T47D (cell line): ENCODE results near the gene C1orf74.
A peak's percentile ranks its signal among the peaks of the same experiment; 100 is the strongest.

Experiments used
- DNase-seq, 2 experiments: peaks; one replicate each; pipeline versions ENCODE4 v3.0.0 to v3.0.0-alpha.2; 2011 to 2012; ENCODE audit warnings: low read depth in 1 of 2, low spot score in 1 of 2
- JUND ChIP-seq: IDR thresholded peaks from 2 replicates; pipeline ENCODE4 v1.6.1; 2012; ENCODE audit warnings: low read depth
- in situ Hi-C: cut with HindIII; loops from 2 replicates; pipeline ENCODE4 v1.10.0; 2016; ENCODE audit warnings: low sequenced_read_pairs, low pct_unique_long_range_greater_than_20kb

C1orf74 gene

GRCh38 chr1:209759829-209760359 lies 24.5 kb downstream of the C1orf74 start:
- no peak for TF ChIP-seq JUND
- no peak for DNase-seq
- in situ Hi-C loops: no loop called here

- no peak for TF ChIP-seq JUND
- no peak for DNase-seq
- in situ Hi-C loops: no loop called here
These were observed 26.0 kb downstream of the C1orf74 start for GRCh38 chr1:209758400-209758799.

GRCh38 chr1:209756615-209757445 lies 27.5 kb downstream of the C1orf74 start:
- in situ Hi-C loops: no loop called here
- no peak for TF ChIP-seq JUND
- DNase-seq: no peak

GRCh38 chr1:209755926-209756614 lies 28.3 kb downstream of the C1orf74 start, which contains the start of gene TRAF3IP3:
TRAF3IP3 (plus strand) TSS chr1:209756053; CDS start chr1:209760040, 3,987 bp downstream.
- no peak for DNase-seq
- no peak for TF ChIP-seq JUND
- in situ Hi-C loops: no loop called here

- TF ChIP-seq JUND: no peak
- in situ Hi-C loops: no loop called here
- DNase-seq: no peak
These were observed 29.1 kb downstream of the C1orf74 start for GRCh38 chr1:209755256-209755655.

- no peak for TF ChIP-seq JUND
- in situ Hi-C loops: no loop called here
- DNase-seq: no peak
These were observed 31.5 kb downstream of the C1orf74 start for GRCh38 chr1:209752890-209753289.

GRCh38 chr1:209751627-209752231 lies 32.6 kb downstream of the C1orf74 start:
- DNase-seq: no peak
- no peak for TF ChIP-seq JUND
- in situ Hi-C loops: no loop called here

GRCh38 chr1:209749670-209750323 lies 34.6 kb downstream of the C1orf74 start:
- no peak for TF ChIP-seq JUND
- in situ Hi-C loops: no loop called here
- DNase-seq: no peak

GRCh38 chr1:209749205-209749604 lies 35.2 kb downstream of the C1orf74 start:
- in situ Hi-C loops: no loop called here
- DNase-seq: no peak

GRCh38 chr1:209748620-209749019 lies 35.7 kb downstream of the C1orf74 start:
- no peak for DNase-seq
- in situ Hi-C loops: no loop called here

More at GRCh38 chr1:209749205-209749604, 35.2 kb downstream of the C1orf74 start:
- TF ChIP-seq JUND: no peak

GRCh38 chr1:209747580-209748262 lies 36.6 kb downstream of the C1orf74 start:
- TF ChIP-seq JUND: peak; percentile 19; the same call in 1 of the 2 replicates
- in situ Hi-C loops: no loop called here
- DNase-seq: peak; percentile 87 to 98

More at GRCh38 chr1:209748620-209749019, 35.7 kb downstream of the C1orf74 start:
- TF ChIP-seq JUND: no peak

GRCh38 chr1:209746451-209747165 lies 37.8 kb downstream of the C1orf74 start:
- no peak for TF ChIP-seq JUND
- DNase-seq: no peak
- in situ Hi-C loops: no loop called here
